T47D (cell line): Measurements from ENCODE around the gene PAGE4.

Experiments
- DNase-seq, 2 experiments: peaks; one replicate each; pipeline versions ENCODE4 v3.0.0 to v3.0.0-alpha.2; 2011 to 2012; ENCODE audit warnings: low read depth in 1 of 2, low spot score in 1 of 2
- JUND ChIP-seq: IDR thresholded peaks from 2 replicates; pipeline ENCODE4 v1.6.1; 2012; ENCODE audit warnings: low read depth
- in situ Hi-C: cut with HindIII; loops from 2 replicates; pipeline ENCODE4 v1.10.0; 2016; ENCODE audit warnings: low sequenced_read_pairs, low pct_unique_long_range_greater_than_20kb

The PAGE4 gene, protein sequence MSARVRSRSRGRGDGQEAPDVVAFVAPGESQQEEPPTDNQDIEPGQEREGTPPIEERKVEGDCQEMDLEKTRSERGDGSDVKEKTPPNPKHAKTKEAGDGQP

DNA sequence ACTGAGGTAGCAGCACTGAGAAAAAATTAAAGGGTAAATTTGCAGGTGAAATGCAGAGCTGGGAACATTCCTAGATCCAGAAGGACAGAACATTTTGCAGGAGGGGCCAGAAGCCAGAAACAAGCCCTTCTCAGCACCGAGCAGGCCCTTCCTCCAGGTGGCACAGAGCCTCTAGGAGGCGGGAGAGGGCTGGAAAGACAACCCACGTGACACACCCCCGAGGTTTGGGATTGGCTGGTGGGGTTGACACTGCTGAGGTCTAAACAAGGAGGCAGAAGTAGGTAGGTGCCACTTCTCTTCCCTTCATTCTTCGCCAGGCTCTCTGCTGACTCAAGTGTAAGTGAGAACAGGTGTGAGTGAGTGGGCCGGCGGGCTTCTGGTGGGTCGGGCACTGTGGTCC, at the start of gene PAGE4:
Gene PAGE4, plus strand, starts transcription at position 288 of the 400 bp plus-strand sequence. CDS start 1,126 bp downstream, outside the sequence.
- in situ Hi-C loops: no loop called here
- peak in 1 of 2 experiments; percentile 18 for DNase-seq
- TF ChIP-seq JUND: no peak

DNA sequence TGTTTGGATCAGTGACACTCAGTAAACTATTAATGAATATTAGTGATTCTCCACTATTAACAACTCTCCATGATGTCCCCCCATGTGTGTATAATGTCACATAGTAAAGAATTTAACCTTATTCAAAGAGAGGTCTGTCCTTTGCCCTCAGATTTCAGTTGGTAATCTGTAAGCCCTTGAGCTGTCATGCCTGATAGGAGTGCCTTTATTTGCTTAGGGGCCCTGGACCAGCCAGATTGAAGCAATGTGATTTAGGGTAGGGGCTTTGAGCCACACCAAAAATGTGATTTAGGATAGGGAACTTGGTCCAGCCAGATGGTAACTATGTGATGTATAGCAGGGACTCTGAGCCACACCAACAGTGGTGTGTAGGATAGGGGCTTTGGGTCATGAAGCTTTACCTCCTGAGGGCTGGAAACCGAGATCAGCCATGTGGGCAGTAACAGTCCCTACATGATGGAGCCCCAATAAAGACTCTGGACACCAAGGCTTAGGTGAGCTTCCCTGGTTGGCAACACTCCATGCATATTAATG, 44.3 kb upstream of the PAGE4 start:
- TF ChIP-seq JUND: no peak
- in situ Hi-C loops: no loop called here
- DNase-seq: no peak

DNA sequence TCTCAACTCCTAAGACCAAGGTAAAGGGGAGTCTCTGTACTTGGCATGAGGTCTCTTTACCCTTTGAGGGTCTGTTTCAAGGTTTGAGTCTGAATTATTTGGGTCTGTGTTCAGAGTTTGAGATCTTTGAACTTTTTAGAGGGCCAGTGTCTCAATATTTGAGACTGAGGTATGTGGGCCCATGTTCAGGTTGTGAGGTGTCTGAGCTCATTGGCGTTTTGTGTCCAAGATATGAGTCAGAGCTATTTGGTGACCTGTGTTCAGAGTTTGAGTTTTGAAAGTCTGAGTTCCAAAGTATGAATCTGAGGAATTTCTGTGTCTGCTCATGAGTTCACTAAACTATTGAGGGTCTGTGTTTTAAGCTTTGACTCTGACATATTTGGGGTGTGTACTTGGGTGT, 36.7 kb upstream of the PAGE4 start:
- TF ChIP-seq JUND: no peak
- no peak for DNase-seq
- in situ Hi-C loops: no loop called here

DNA sequence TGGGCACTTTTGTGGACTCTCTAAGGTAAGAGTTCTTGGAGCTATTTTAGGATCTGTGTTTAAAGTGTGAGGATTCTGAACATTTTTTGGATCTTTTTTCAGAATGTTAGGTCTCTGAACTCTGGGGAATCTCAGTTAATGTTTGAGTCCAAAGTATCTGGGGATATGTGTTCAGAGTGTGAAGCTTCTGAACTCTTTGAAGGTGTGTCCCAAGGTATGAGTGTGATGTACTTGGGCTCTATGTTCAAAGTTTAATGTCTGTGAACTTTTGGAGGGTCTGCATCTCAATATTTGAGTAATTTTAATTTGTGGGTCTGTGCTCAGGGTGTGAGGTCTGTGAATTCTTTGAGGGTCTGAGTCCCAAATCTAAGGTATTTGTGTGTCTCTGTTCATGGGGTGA, 35.4 kb upstream of the PAGE4 start:
- no peak for TF ChIP-seq JUND
- in situ Hi-C loops: no loop called here
- DNase-seq: no peak

DNA sequence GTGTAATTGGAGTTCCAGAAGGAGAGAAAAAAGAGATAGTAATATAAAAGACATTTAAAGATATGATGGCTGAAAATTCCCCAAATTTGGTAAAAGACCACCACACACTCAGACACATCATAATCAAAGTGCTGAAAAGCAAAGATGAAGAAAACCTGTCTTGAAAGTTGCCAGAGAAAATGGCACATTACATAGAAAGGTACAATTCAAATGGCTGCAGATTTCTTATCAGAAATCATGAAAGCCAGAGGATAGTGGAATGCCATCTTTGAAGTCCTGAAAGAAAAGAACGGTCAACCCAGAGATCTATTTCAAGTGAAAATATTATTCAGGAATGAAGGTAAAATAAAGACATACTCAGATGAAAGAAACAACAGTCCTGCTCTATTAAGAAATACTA, 29.3 kb upstream of the PAGE4 start:
- DNase-seq: no peak
- no peak for TF ChIP-seq JUND
- in situ Hi-C loops: no loop called here

DNA sequence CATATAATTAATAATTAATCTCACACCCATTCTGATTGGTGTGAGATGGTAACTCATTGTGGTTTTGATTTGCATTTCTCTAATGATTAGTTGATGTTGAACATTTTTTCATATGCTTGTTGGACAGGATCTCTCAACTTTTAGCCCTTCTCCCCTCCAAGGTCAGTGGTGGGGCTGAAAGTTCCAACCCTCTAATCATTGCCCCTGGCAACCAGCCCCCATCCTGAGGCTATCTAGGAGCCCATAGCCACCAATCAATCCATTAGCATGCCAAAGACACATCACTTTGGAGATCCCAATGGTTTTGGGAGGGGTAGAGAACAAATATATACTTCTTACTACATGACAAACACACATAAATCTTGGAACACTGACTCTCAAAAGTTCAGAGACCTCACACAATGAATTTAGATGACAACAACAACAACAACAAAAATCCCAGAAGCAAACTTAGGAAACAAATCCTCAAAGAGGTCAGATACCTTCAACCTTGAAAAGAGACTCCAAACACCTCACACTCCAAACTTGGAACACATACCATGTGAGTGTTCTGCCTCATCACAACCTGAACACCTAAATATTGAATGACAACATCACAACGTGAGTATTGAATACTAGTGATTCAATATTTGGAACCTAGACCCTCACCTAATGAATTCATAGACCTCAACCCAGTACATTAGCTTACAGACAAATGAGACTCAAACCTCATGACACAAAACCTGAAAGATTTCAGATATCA, 19.0 kb upstream of the PAGE4 start:
- no peak for DNase-seq
- TF ChIP-seq JUND: no peak
- in situ Hi-C loops: no loop called here

DNA sequence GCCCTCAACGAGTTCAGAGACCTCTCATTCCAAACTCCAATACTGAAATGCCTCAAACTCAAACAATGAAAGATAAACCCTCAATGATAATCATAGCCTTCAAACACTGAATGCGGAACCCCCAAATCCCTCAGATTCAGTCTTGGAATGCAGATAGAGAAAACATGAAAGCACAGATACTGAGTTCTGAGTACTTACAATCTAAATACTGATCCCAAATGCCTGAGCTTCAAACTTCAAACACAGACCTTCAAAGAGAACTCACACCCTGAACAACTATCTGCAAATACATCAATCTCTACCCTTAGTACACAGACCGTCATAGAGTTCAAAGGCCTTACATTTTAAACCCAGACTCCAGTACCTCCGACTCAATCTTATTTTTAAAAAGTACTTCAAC, 16.9 kb upstream of the PAGE4 start:
- DNase-seq: no peak
- in situ Hi-C loops: no loop called here

DNA sequence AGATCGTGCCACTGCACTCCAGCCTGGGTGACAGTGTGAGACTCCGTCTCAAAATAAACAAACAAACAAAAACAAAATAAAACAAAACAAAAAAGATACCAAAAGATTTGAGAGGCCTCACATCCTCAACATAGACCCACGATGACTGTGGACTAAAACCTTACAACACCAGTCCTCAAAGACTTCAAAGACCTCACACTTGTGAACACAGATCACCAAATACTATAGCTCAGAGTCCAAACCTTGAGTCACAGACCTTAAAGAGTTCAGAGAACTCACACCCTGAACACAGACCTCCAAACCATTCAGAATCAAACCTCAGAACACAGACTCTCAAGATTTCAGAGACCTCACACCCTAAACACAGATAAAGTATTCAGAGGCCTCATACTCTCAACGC, 12.7 kb upstream of the PAGE4 start:
- in situ Hi-C loops: no loop called here

More for the DNA sequence above, 16.9 kb upstream of the PAGE4 start:
- TF ChIP-seq JUND: no peak

DNA sequence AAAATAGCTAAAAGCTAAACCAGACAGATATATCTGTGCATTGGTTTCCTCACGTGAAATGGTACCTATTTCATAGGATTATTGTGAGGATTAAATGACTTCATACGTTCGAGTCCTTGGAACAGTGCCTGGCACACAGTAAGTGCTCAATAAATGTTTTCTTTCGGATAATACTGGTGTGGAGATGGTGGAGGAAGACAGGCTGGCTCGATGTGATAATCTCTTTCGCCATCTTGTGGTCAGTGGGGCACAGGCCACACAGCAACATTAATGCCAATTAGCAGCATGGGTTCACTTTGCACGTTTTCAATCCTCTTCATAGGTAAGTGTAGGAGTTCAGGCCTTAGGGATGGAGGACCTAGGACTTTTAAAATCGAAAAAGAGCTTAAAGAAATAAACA, 9.3 kb downstream of the PAGE4 start:
- DNase-seq: peak in 1 of 2 experiments; percentile 47
- in situ Hi-C loops: no loop called here

More for the DNA sequence above, 12.7 kb upstream of the PAGE4 start:
- DNase-seq: no peak
- no peak for TF ChIP-seq JUND

DNA sequence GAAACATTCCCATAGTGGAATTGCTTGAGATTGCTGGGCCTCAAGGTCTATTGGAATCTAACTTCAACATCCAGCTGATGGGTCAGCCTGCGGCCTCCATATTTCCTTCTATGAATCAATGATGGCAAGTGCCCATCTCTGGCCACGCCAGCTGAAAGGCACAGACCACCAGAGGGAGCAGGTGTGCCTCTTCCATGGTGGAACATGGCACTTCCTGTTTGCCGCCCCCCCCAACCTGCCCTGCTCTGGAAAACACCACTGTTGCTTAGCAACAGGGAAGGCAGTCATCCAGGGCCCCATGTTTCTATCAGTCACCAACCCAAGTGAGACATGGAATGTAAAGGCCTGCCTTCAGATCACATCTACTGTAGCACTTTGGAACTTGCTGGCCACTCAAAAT, 11.6 kb downstream of the PAGE4 start:
- in situ Hi-C loops: no loop called here
- DNase-seq: peak in 1 of 2 experiments; percentile 73
- no peak for TF ChIP-seq JUND

More for the DNA sequence above, 9.3 kb downstream of the PAGE4 start:
- TF ChIP-seq JUND: no peak

DNA sequence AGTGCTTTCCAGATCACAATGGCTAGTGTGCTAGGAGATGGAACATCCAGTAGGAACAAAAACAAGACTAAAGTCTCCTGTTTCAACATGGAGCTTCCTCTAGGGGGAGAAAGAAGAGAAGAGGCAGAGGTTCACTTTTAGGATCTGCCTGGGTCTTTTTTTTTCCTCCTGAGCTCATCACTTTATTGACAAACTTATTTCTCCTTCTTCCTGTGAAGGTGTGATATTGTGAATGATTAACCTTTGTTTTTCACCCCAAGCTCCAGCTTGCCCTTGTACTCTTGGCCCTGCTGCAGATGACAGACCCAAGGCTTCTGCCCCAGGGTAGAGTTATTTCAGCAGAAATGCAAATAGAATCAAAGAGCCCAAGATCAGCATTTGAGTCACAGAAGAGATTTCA, 13.5 kb downstream of the PAGE4 start:
- TF ChIP-seq JUND: no peak
- in situ Hi-C loops: no loop called here

DNA sequence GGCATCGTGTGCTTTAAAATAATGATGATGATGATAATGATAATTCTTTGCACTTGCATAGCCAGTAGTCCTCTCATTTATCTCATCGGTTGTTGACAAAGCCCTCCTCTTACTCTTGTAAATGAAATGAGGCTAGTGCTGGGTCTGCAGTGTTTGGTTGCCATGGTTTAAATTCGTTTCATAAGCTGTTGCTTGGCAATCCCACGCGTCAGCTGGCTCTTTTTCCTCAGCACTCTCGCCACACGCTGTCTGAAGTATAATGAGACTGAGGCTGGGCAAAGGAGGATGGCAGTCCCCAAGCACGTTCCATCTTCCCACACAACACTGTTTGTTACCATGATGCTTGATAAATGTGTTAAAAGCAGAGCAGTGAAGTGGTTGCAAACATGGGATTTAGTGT, 15.5 kb downstream of the PAGE4 start:
- TF ChIP-seq JUND: no peak
- DNase-seq: no peak
- in situ Hi-C loops: no loop called here

More for the DNA sequence above, 13.5 kb downstream of the PAGE4 start:
- DNase-seq: peak in 1 of 2 experiments; percentile 6

DNA sequence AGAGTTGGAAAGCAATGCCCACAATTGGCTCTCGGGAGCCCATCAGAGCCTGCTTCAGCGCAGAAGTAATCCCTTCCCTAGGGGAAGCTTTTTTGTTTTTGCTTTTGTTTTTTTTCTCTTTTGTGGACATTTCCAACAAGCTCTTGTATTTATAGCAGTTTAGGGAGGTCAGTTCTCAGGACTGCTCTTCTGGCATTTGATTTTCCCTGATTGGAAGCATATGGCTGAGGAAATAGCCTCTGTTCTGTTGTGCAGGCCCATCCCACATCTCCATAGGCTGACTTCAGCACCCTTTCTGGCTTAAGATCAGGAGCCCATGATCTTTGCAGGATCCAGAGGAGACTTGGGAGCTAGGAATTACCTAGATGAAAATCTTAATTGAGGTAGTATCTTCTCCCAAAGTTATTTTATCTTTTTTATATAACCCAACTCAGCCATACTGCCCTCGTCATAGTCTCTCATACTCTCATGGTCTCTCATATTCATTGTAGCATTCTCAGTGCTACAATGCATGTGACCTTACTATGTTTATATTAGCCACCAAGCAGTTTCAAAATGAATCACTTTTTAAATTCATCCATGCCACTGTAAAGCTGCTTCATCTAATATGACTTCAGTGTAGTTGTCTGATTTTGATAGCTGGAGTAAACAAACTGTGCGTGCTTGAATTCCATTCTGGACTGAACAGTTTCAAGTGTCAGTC, 16.7 kb downstream of the PAGE4 start:
- TF ChIP-seq JUND: no peak
- no peak for DNase-seq
- in situ Hi-C loops: no loop called here
